ENCODE measurements around the gene GAB4. TPM values are rescaled to one million over a fixed set of nuclear protein-coding genes. Genes with fewer than 3 reads are reported as not detected.

The GAB4 gene
- total RNA-seq, 1 donor from 2014 or later = not detected

GRCh38 chr22:16914006-16914405 is 94.0 kb downstream of the GAB4 start:
- Mint-ChIP-seq H3K27ac (ENCODE audit: unreplicated experiment) (no peak overlapping the region), H3K27me3 (ENCODE audit: unreplicated experiment) (no peaks in the 10 kb centered on the region), H3K4me3 (ENCODE audit: unreplicated experiment) (no peak overlapping the region), H3K4me1 (ENCODE audit: unreplicated experiment) (no peaks in the 10 kb centered on the region), H3K9me3 (ENCODE audit: unreplicated experiment) (no peaks in the 10 kb centered on the region), H3K36me3 (ENCODE audit: unreplicated experiment) (no peaks in the 10 kb centered on the region)
- no peak for TF ChIP-seq CTCF (IDR thresholded peaks at IDR 0.05)
- no peak for DNase-seq (ENCODE audit: extremely low spot score, unreplicated experiment)

GRCh38 chr22:16912281-16912680 is 95.7 kb downstream of the GAB4 start:
- Mint-ChIP-seq H3K27ac (ENCODE audit: unreplicated experiment) (no peak overlapping the region), H3K27me3 (ENCODE audit: unreplicated experiment) (no peaks in the 10 kb centered on the region), H3K4me1 (ENCODE audit: unreplicated experiment) (no peaks in the 10 kb centered on the region), H3K36me3 (ENCODE audit: unreplicated experiment) (no peaks in the 10 kb centered on the region), H3K9me3 (ENCODE audit: unreplicated experiment) (no peaks in the 10 kb centered on the region), H3K4me3 (ENCODE audit: unreplicated experiment) (no peak overlapping the region)
- no peak for DNase-seq (ENCODE audit: extremely low spot score, unreplicated experiment)
- TF ChIP-seq CTCF (IDR thresholded peaks at IDR 0.05) = no peak

Other genes with a start within 250 kb of the GAB4 start
- not detected in 2 replicates for gene XKR3, start 182.8 kb downstream of the GAB4 start, total RNA-seq
- gene IL17RA, start 76.8 kb upstream of the GAB4 start, total RNA-seq = 12.1 and 15.5 TPM in 2 replicates
- 0.37 and 0.48 TPM in 2 replicates for gene TMEM121B, start 113.1 kb upstream of the GAB4 start, total RNA-seq
- 30.7 and 31.4 TPM in 2 replicates for gene HDHD5, start 151.1 kb upstream of the GAB4 start, total RNA-seq
- gene ADA2, start 211.2 kb upstream of the GAB4 start, total RNA-seq = 3.5 and 4.1 TPM in 2 replicates